ENCODE measurements around the gene ZNF398.

ZNF398 gene

GRCh38 chr7:149228831-149229471 is 81.7 kb downstream of the ZNF398 start:
- no peak for DNase-seq

DNA sequence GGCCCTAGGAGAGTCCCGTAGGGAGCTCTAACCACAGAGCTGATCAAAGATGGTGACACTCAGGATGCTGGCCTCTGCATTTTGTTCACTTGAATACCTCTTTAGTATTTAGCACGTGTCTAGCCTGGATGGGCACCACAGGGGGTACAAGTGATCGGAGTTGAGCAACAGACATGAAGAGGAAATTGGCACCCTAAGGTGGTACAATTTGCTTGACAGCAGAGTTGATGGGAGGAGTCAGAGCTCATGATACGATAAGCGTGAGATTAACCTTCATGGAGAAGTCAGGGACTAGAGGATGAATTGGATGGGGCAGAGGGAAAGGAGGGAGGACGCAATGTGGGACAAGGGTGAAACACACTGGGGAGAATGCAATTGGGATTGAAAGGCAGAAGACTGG is 82.3 kb downstream of the ZNF398 start:
- no peak for DNase-seq

DNA sequence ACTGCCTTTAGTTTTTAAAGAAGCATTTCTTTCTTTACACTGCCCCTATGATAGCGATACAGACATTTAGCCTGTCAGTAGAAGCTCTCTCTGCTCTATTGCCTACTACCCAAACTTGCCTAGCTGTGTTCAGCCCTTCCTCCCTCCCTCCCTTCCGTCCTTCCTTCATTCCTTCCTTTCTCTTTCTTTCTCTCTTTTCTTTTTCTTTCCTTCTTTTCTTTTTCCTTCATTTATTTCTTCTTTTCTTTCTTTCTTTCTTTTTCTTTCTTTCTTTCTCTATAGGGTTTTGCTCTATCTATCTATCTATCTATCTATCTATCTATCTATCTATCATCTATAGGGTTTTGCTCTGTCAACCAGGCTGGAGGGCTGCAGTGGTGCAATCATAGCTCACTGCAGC is 85.1 kb downstream of the ZNF398 start:
- DNase-seq, result no peak
